Fibroblast of lung (primary cell): Measurements from ENCODE around the gene MMP23B. TPM values are rescaled to one million over a fixed set of nuclear protein-coding genes. Genes with fewer than 3 reads are reported as not detected.

Source experiments
- DNase-seq, 2 donors: peaks; one replicate each; pipeline versions ENCODE4 v3.0.0 to v3.0.0-alpha.2; 2010; ENCODE audit warnings: low read depth in 2 of 2
- H2AFZ ChIP-seq: 2 replicates; pipeline ENCODE4 v1.5.1; 2012; ENCODE audit warnings: low read length, control low read depth, inconsistent platforms
- H3K27ac ChIP-seq: 2 replicates; pipeline ENCODE4 v1.5.1; 2011; ENCODE audit warnings: low read length, control low read depth; ENCODE audit not compliant: insufficient read depth
- H3K27me3 ChIP-seq: 2 replicates; pipeline ENCODE4 v1.5.1; 2011; ENCODE audit warnings: mild to moderate bottlenecking, low read length; ENCODE audit not compliant: control insufficient read depth, insufficient read depth
- H3K36me3 ChIP-seq: 2 replicates; pipeline ENCODE4 v1.5.1; 2011; ENCODE audit warnings: low read length; ENCODE audit not compliant: control insufficient read depth, insufficient read depth
- H3K4me1 ChIP-seq: 2 replicates; pipeline ENCODE4 v1.5.1; 2011; ENCODE audit warnings: low read length; ENCODE audit not compliant: control insufficient read depth, insufficient read depth; ENCODE audit errors: extremely low read depth
- H3K4me2 ChIP-seq: 2 replicates; pipeline ENCODE4 v1.5.1; 2011; ENCODE audit warnings: low read length, control low read depth; ENCODE audit not compliant: insufficient read depth; ENCODE audit errors: extremely low read depth
- H3K4me3 ChIP-seq, 4 experiments: fragments of 200-600 bp in 1 of 4; sonication (generic) in 1 of 4; replicated peaks in 1 of 4; 2 replicates each; pipeline ENCODE4 v1.5.1; 2011 to 2016; ENCODE audit warnings: low read length in 4 of 4, low read depth in 3 of 4, mild to moderate bottlenecking in 3 of 4, control low read depth in 2 of 4, inconsistent platforms in 1 of 4, mixed read lengths in 1 of 4; ENCODE audit not compliant: insufficient read depth in 1 of 4; ENCODE audit errors: control extremely low read depth in 1 of 4
- H3K79me2 ChIP-seq: 2 replicates; pipeline ENCODE4 v1.5.1; 2012; ENCODE audit warnings: mild to moderate bottlenecking, low read length, inconsistent platforms; ENCODE audit not compliant: control insufficient read depth, insufficient read depth
- H3K9ac ChIP-seq: 2 replicates; pipeline ENCODE4 v1.5.1; 2011; ENCODE audit warnings: mild to moderate bottlenecking, low read length, control low read depth; ENCODE audit not compliant: insufficient read depth
- H3K9me3 ChIP-seq: 2 replicates; pipeline ENCODE4 v1.5.1; 2012; ENCODE audit warnings: low read depth, low read length; ENCODE audit not compliant: control insufficient read depth, insufficient read depth
- H4K20me1 ChIP-seq: 2 replicates; pipeline ENCODE4 v1.5.1; 2011; ENCODE audit warnings: low read length; ENCODE audit not compliant: control insufficient read depth, insufficient read depth; ENCODE audit errors: extremely low read depth
- EZH2 ChIP-seq: IDR thresholded peaks from 2 replicates; pipeline ENCODE4 v1.5.1; 2012; ENCODE audit warnings: low read length, control low read depth, mild to moderate bottlenecking; ENCODE audit errors: missing control alignments
- polyA plus RNA-seq, 2 donors: library from polyadenylated mRNA; depleted of rRNA in 1 of 2; stranded (reverse) in 1 of 2; unstranded in 1 of 2; fragments of >200 nt; gene quantifications; 2 replicates each; pipeline ENCODE4 v1.2.1, GENCODE V29; 2011 to 2012; ENCODE audit warnings: missing spikeins in 1 of 2
- total RNA-seq: library from RNA; depleted of rRNA; stranded (reverse); fragments of >200 nt; gene quantifications from 2 replicates; pipeline ENCODE4 v1.2.1, GENCODE V29; 2014
- TF ChIP-seq, protein P1 (sequence below), 2 donors: IDR thresholded peaks in 1 of 2; conservative IDR thresholded peaks in 1 of 2; 1 replicate in 1 of 2; 2 replicates in 1 of 2; pipeline ENCODE4 v1.5.1; 2011 to 2012; ENCODE audit warnings: low read length in 2 of 2, control low read depth in 1 of 2, inconsistent platforms in 1 of 2, low read depth in 1 of 2, mild to moderate bottlenecking in 1 of 2

MMP23B gene
- total and polyA plus RNA-seq, 2 donors (not counting 1 experiment from before 2014, with no cell fraction given): 0.89 to 4.6 TPM

DNA sequence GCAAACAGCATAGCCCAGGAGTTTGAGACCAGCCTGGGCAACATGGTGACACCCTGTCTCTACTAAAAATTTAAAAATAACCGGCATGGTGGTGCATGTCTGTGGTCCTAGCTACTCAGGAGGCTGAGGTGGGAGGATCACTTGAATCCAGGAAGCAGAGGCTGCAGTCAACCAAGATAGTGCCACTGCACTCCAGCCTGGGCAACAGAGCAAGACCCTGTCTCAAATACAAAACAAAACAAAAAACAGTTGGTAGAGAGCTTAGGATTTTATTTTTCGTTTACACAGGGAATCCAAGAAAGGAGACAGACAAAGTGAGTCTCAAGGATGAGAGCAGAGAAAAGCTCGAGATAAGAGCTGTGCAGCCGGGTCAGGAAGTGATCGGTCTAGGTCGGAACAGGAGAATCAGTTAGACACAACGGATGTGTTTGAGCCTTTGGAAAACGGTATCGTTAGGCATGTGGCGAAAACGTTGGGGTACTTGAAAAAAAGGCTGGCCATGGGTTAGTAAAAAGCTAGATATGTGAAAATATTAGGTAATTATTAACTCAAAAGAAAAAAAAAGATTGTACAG, 18.4 kb upstream of the MMP23B start:
- Histone ChIP-seq H3K4me2 (peak overlapping the region; percentile 92), H3K9ac (no peak overlapping the region)

DNA sequence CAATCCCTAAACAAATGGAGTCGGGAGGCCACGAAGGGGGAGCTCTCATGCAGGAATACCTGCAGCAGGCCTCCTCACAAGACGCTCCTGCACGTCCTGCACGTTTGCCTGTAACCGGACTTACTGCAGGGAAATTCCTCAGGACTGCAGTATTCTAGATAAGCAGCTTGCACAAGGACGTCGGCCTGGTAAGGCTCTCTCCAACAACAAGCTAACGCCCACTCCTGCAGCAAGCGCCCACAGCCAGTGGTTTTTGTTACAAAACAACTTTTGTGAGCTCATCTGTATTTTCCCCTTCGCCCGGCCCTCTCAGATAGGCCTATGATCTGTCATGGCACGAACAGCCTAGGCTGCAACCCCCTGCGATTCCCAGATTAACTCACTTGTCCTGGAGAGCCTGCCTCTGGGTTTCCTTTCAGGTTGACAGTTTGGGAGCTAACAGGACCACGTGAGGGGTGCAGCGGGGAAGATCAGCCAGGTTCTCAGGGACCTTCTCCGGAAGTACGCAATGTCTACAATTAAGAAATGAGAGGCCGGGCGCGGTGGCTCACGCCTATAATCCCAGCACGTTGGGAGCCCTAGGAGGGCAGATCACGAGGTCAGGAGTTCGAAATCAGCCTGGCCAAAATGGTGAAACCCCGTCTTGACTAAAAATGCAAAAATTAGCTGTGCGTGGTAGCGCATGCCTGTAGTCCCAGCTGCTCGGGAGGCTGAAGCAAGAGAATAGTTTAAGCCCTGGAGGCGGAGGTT, 17.6 kb upstream of the MMP23B start:
- peak; percentile 62 to 90 for DNase-seq
- H3K4me1 ChIP-seq: peaks cover 10% of the 10 kb centered on the region
- H3K27me3 ChIP-seq: no peaks in the 10 kb centered on the region
- H2AFZ ChIP-seq: no peak overlapping the region
- peak overlapping the region; percentile 100 for H3K27ac ChIP-seq
- TF ChIP-seq, protein P1, sequence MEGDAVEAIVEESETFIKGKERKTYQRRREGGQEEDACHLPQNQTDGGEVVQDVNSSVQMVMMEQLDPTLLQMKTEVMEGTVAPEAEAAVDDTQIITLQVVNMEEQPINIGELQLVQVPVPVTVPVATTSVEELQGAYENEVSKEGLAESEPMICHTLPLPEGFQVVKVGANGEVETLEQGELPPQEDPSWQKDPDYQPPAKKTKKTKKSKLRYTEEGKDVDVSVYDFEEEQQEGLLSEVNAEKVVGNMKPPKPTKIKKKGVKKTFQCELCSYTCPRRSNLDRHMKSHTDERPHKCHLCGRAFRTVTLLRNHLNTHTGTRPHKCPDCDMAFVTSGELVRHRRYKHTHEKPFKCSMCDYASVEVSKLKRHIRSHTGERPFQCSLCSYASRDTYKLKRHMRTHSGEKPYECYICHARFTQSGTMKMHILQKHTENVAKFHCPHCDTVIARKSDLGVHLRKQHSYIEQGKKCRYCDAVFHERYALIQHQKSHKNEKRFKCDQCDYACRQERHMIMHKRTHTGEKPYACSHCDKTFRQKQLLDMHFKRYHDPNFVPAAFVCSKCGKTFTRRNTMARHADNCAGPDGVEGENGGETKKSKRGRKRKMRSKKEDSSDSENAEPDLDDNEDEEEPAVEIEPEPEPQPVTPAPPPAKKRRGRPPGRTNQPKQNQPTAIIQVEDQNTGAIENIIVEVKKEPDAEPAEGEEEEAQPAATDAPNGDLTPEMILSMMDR (conservative IDR thresholded peaks at IDR 0.05 in 1 of 2, IDR thresholded peaks at IDR 0.05 in 1 of 2; ENCODE audit: low read depth in 1 of 2, low read length in 2 of 2): no peak
- TF ChIP-seq EZH2: no peak
- H3K9me3 ChIP-seq: no peaks in the 10 kb centered on the region
- H3K9ac ChIP-seq: peak overlapping the region; percentile 100
- peak overlapping the region; percentile 92 for H3K4me2 ChIP-seq
- peaks cover 20% of the 10 kb centered on the region for H3K79me2 ChIP-seq
- H4K20me1 ChIP-seq: no peaks in the 10 kb centered on the region
- H3K4me3 ChIP-seq: peak overlapping the region; percentile 73 to 98 (median 86)
- H3K36me3 ChIP-seq: peaks cover 4% of the 10 kb centered on the region

More for the DNA sequence above, 18.4 kb upstream of the MMP23B start:
- peaks cover 4% of the 10 kb centered on the region for H3K36me3 ChIP-seq
- H3K79me2 ChIP-seq: peaks cover 20% of the 10 kb centered on the region
- peak overlapping the region in 3 of 4 experiments; percentile 73 to 98 (median 84) for H3K4me3 ChIP-seq
- no peaks in the 10 kb centered on the region for H3K27me3 ChIP-seq
- DNase-seq: no peak
- peaks cover 10% of the 10 kb centered on the region for H3K4me1 ChIP-seq
- no peak overlapping the region for H3K27ac ChIP-seq
- TF ChIP-seq EZH2: no peak
- TF ChIP-seq, protein P1 (conservative IDR thresholded peaks at IDR 0.05 in 1 of 2, IDR thresholded peaks at IDR 0.05 in 1 of 2; ENCODE audit: low read depth in 1 of 2, low read length in 2 of 2): no peak
- no peak overlapping the region for H2AFZ ChIP-seq
- no peaks in the 10 kb centered on the region for H3K9me3 ChIP-seq
- H4K20me1 ChIP-seq: no peaks in the 10 kb centered on the region

DNA sequence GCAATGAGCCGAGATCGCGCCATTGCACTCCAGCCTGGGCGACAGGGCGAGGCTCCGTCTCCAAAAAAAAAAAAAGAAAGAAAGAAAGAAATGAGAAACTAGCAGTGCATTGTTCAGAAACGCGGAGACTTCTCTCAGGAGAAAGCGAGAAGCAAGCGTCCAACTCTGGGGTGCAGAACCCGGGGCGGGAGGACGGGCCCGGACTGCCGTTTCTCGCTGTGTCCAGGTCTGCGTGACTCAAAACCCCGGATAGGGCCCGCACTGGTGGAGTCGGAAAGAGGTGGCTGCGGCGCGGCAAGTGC, 17.1 kb upstream of the MMP23B start:
- Histone ChIP-seq H3K27ac (peak overlapping the region; percentile 100), H2AFZ (no peak overlapping the region), H3K4me3 (peak overlapping the region; percentile 73 to 98 (median 86)), H4K20me1 (no peaks in the 10 kb centered on the region), H3K79me2 (peaks cover 20% of the 10 kb centered on the region), H3K27me3 (no peaks in the 10 kb centered on the region), H3K4me2 (peak overlapping the region; percentile 92), H3K36me3 (peaks cover 4% of the 10 kb centered on the region), H3K9ac (peak overlapping the region; percentile 100), H3K9me3 (no peaks in the 10 kb centered on the region), H3K4me1 (peaks cover 10% of the 10 kb centered on the region)
- no peak for DNase-seq
- TF ChIP-seq, protein P1 (conservative IDR thresholded peaks at IDR 0.05 in 1 of 2, IDR thresholded peaks at IDR 0.05 in 1 of 2; ENCODE audit: low read depth in 1 of 2, low read length in 2 of 2): no peak
- TF ChIP-seq EZH2: no peak
